Osteocyte (in vitro differentiated cells): ENCODE measurements around the gene ACAT2. TPM values are rescaled to one million over a fixed set of nuclear protein-coding genes. Genes with fewer than 3 reads are reported as not detected.
"Not testable (repeated sequence)": the region's sequence is repeated elsewhere in the genome, so short reads cannot be mapped to it uniquely, and the experiment has no call there.

ENCODE experiments used
- DNase-seq: peaks from one replicate; pipeline ENCODE4 v3.0.0; 2021; ENCODE audit warnings: mixed read lengths; ENCODE audit not compliant: unreplicated experiment; ENCODE audit errors: extremely low spot score
- H3K27ac Mint-ChIP-seq: one replicate; pipeline ENCODE4 v1.8.0; 2021; ENCODE audit warnings: mild to moderate bottlenecking, mixed read lengths; ENCODE audit not compliant: unreplicated experiment
- H3K27me3 Mint-ChIP-seq: one replicate; pipeline ENCODE4 v1.8.0; 2021; ENCODE audit warnings: mixed read lengths; ENCODE audit not compliant: unreplicated experiment
- H3K36me3 Mint-ChIP-seq: one replicate; pipeline ENCODE4 v1.8.0; 2021; ENCODE audit warnings: mixed read lengths; ENCODE audit not compliant: unreplicated experiment
- H3K4me1 Mint-ChIP-seq: one replicate; pipeline ENCODE4 v1.8.0; 2021; ENCODE audit warnings: mixed read lengths; ENCODE audit not compliant: unreplicated experiment
- H3K4me3 Mint-ChIP-seq: one replicate; pipeline ENCODE4 v1.8.0; 2021; ENCODE audit warnings: mild to moderate bottlenecking, moderate library complexity, mixed read lengths; ENCODE audit not compliant: unreplicated experiment
- H3K9me3 Mint-ChIP-seq: one replicate; pipeline ENCODE4 v1.8.0; 2021; ENCODE audit warnings: mixed read lengths; ENCODE audit not compliant: unreplicated experiment
- CTCF ChIP-seq: fragments of 200-600 bp; sonication (generic); IDR thresholded peaks from 2 replicates; pipeline ENCODE4 v1.5.0; 2021; ENCODE audit warnings: antibody characterized with exemption, mild to moderate bottlenecking, moderate library complexity
- total RNA-seq: library from RNA; stranded (reverse); gene quantifications from 2 replicates; pipeline ENCODE4 v1.2.1, GENCODE V29; 2021

ACAT2 gene
- total RNA-seq, 1 donor from 2014 or later = 21.3 TPM

- Mint-ChIP-seq H3K9me3 (no peaks in the 10 kb centered on the region), H3K36me3 (peaks cover 58% of the 10 kb centered on the region), H3K27ac (no peak overlapping the region), H3K4me3 (no peak overlapping the region), H3K27me3 (no peaks in the 10 kb centered on the region), H3K4me1 (no peaks in the 10 kb centered on the region)
- no peak for TF ChIP-seq CTCF
- DNase-seq = no peak
Observed at GRCh38 chr6:159745081-159745480, 16.8 kb upstream of the ACAT2 start.

GRCh38 chr6:159746759-159747158 lies 15.1 kb upstream of the ACAT2 start:
- Mint-ChIP-seq H3K4me1 (no peaks in the 10 kb centered on the region), H3K27me3 (no peaks in the 10 kb centered on the region), H3K36me3 (peaks cover 56% of the 10 kb centered on the region), H3K9me3 (no peaks in the 10 kb centered on the region), H3K27ac (no peak overlapping the region), H3K4me3 (no peak overlapping the region)
- no peak for TF ChIP-seq CTCF
- DNase-seq = no peak

GRCh38 chr6:159748127-159748526 lies 13.7 kb upstream of the ACAT2 start:
- H3K36me3 Mint-ChIP-seq = peaks cover 59% of the 10 kb centered on the region
- H3K27me3 Mint-ChIP-seq, H3K9me3 Mint-ChIP-seq, H3K4me3 Mint-ChIP-seq, H3K27ac Mint-ChIP-seq, DNase-seq, H3K4me1 Mint-ChIP-seq: not testable (repeated sequence)

- Mint-ChIP-seq H3K36me3 (peaks cover 56% of the 10 kb centered on the region), H3K9me3 (no peaks in the 10 kb centered on the region), H3K27me3 (no peaks in the 10 kb centered on the region), H3K27ac (no peak overlapping the region), H3K4me3 (no peak overlapping the region), H3K4me1 (no peaks in the 10 kb centered on the region)
- DNase-seq = no peak
- no peak for TF ChIP-seq CTCF
Observed at GRCh38 chr6:159751448-159751847, 10.4 kb upstream of the ACAT2 start.

- H3K4me1 Mint-ChIP-seq = no peaks in the 10 kb centered on the region
- no peak for DNase-seq
- no peak for TF ChIP-seq CTCF
- H3K9me3 Mint-ChIP-seq = no peaks in the 10 kb centered on the region
- H3K27me3 Mint-ChIP-seq = no peaks in the 10 kb centered on the region
- no peak overlapping the region for H3K27ac Mint-ChIP-seq
- no peak overlapping the region for H3K4me3 Mint-ChIP-seq
- H3K36me3 Mint-ChIP-seq = peaks cover 57% of the 10 kb centered on the region
Observed at GRCh38 chr6:159753081-159753872, 8.6 kb upstream of the ACAT2 start.
